Hepatocyte (in vitro differentiated cells): ENCODE results near the gene OLFM1. TPM values are rescaled to one million over a fixed set of nuclear protein-coding genes. Genes with fewer than 3 reads are reported as not detected.

Source experiments
- DNase-seq: peaks from one replicate; pipeline ENCODE4 v3.0.0-alpha.2; 2016; ENCODE audit warnings: low spot score
- H2AFZ ChIP-seq: fragments of 200-600 bp; sonication (generic); 2 replicates; pipeline ENCODE4 v1.6.0; 2016; ENCODE audit warnings: antibody characterized with exemption, mild to moderate bottlenecking
- H3K27ac ChIP-seq: fragments of 200-600 bp; sonication (generic); 2 replicates; pipeline ENCODE4 v1.5.1; 2016; ENCODE audit warnings: mild to moderate bottlenecking
- H3K27me3 ChIP-seq: fragments of 200-600 bp; sonication (generic); 2 replicates; pipeline ENCODE4 v1.6.1; 2016
- H3K36me3 ChIP-seq: fragments of 200-600 bp; sonication (generic); replicated peaks from 2 replicates; pipeline ENCODE4 v1.5.1; 2016; ENCODE audit warnings: low read depth; ENCODE audit not compliant: insufficient read depth
- H3K4me1 ChIP-seq: fragments of 200-600 bp; sonication (generic); 2 replicates; pipeline ENCODE4 v1.5.1; 2016; ENCODE audit warnings: mild to moderate bottlenecking, moderate library complexity; ENCODE audit not compliant: insufficient read depth
- H3K4me2 ChIP-seq: fragments of 200-600 bp; sonication (generic); 2 replicates; pipeline ENCODE4 v1.6.0; 2016
- H3K4me3 ChIP-seq: fragments of 200-600 bp; sonication (generic); 2 replicates; pipeline ENCODE4 v1.5.1; 2016; ENCODE audit warnings: mild to moderate bottlenecking
- H3K79me2 ChIP-seq: fragments of 200-600 bp; sonication (generic); 2 replicates; pipeline ENCODE4 v1.6.0; 2017; ENCODE audit warnings: mild to moderate bottlenecking
- H3K9me2 ChIP-seq: fragments of 200-600 bp; sonication (generic); replicated peaks from 2 replicates; pipeline ENCODE4 v1.6.0; 2017; ENCODE audit warnings: mild to moderate bottlenecking; ENCODE audit not compliant: insufficient read depth
- H3K9me3 ChIP-seq: fragments of 200-600 bp; sonication (generic); 2 replicates; pipeline ENCODE4 v1.5.1; 2016; ENCODE audit warnings: low read depth, mild to moderate bottlenecking
- H4K20me1 ChIP-seq: fragments of 200-600 bp; sonication (generic); 2 replicates; pipeline ENCODE4 v1.6.0; 2016; ENCODE audit warnings: mild to moderate bottlenecking; ENCODE audit not compliant: insufficient read depth, poor library complexity, severe bottlenecking
- EZH2 ChIP-seq: fragments of 200-600 bp; sonication (generic); IDR thresholded peaks from 2 replicates; pipeline ENCODE4 v1.6.1; 2016; ENCODE audit warnings: antibody characterized with exemption, mild to moderate bottlenecking, borderline replicate concordance
- EZH2phosphoT487 ChIP-seq: fragments of 200-600 bp; sonication (generic); IDR thresholded peaks from one replicate; pipeline ENCODE4 v1.6.1; 2018; ENCODE audit warnings: antibody characterized with exemption, mild to moderate bottlenecking, low read depth, moderate library complexity; ENCODE audit not compliant: unreplicated experiment, severe bottlenecking
- WGBS: methylation state at CpG from one replicate; pipeline ENCODE4 v1.1.6; 2016; ENCODE audit warnings: low lambda C conversion rate; ENCODE audit errors: missing lambda C conversion rate; 5-methylcytosine and 5-hydroxymethylcytosine counted together
- polyA plus RNA-seq: library from polyadenylated mRNA; unstranded; fragments of >200 nt; fragmentation: Nextera tagmentation; extraction: Ambion mirVana; gene quantifications from 2 replicates; pipeline ENCODE4 v1.2.1, GENCODE V29; 2016
- total RNA-seq: library from RNA; depleted of rRNA; stranded (reverse); fragments of >200 nt; gene quantifications from 2 replicates; pipeline ENCODE4 v1.2.3, GENCODE V29; 2014
- TF ChIP-seq, protein P1 (sequence below): fragments of 200-600 bp; sonication (generic); IDR thresholded peaks from 2 replicates; pipeline ENCODE4 v1.5.1; 2016; ENCODE audit warnings: antibody characterized with exemption, mild to moderate bottlenecking; ENCODE audit not compliant: poor library complexity

OLFM1 gene
- total and polyA plus RNA-seq, 2 experiments from 2014 or later: 0.94 to 4.8 TPM

DNA sequence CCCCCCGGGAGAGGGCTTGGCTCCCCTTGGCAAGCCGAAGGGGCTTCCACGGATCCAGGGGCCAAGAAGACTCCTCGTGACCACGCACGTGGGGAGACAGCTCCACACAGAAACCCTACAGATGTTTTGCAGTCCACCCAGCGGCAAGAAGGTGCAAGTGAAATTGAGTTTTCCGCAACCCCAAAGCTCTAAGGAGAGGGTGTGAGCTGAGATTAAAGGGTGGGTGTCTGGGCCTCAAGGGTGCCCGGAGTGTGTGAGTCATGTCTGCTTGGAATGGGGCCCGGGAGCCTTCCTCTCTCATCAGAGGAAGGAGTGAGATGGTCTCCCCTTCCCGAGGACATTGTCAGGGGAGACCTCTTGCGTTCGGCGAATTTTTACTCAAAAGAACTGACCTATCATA, 79.1 kb downstream of the OLFM1 start:
- DNase-seq: no peak
- Histone ChIP-seq H2AFZ (no peak overlapping the region), H3K4me2 (no peak overlapping the region), H3K36me3 (no peaks in the 10 kb centered on the region), H3K27me3 (peaks cover 8% of the 10 kb centered on the region), H3K4me1 (no peaks in the 10 kb centered on the region), H3K4me3 (no peak overlapping the region), H4K20me1 (no peaks in the 10 kb centered on the region), H3K27ac (no peak overlapping the region), H3K9me3 (no peaks in the 10 kb centered on the region), H3K9me2 (no peaks in the 10 kb centered on the region), H3K79me2 (no peaks in the 10 kb centered on the region)
- TF ChIP-seq EZH2phosphoT487: no peak
- TF ChIP-seq, protein P1, sequence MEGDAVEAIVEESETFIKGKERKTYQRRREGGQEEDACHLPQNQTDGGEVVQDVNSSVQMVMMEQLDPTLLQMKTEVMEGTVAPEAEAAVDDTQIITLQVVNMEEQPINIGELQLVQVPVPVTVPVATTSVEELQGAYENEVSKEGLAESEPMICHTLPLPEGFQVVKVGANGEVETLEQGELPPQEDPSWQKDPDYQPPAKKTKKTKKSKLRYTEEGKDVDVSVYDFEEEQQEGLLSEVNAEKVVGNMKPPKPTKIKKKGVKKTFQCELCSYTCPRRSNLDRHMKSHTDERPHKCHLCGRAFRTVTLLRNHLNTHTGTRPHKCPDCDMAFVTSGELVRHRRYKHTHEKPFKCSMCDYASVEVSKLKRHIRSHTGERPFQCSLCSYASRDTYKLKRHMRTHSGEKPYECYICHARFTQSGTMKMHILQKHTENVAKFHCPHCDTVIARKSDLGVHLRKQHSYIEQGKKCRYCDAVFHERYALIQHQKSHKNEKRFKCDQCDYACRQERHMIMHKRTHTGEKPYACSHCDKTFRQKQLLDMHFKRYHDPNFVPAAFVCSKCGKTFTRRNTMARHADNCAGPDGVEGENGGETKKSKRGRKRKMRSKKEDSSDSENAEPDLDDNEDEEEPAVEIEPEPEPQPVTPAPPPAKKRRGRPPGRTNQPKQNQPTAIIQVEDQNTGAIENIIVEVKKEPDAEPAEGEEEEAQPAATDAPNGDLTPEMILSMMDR: no peak
- TF ChIP-seq EZH2: no peak
- WGBS: 89% methylated on average over 14 of the region's 14 CpGs

DNA sequence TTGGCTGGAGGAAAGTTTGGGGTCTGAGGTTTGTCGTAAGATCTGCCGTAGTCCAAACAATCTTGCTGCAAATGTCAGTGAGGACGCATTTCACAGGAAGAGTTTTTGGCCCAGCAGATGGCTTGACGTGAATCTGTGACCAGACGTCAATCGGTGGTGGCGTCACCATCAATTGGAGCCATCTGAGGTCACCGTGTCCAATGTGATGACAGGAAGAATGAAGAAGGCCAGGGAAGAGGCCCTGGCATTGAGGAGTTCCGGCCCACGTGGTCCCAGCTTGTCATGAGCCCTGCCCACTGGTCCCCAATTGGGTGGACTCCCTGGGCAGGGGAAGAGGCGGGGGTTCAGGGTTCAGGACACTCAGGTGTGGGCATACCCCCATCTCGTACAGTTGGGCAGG, 79.9 kb downstream of the OLFM1 start:
- no peak overlapping the region for H3K4me2 ChIP-seq
- no peaks in the 10 kb centered on the region for H4K20me1 ChIP-seq
- no peak overlapping the region for H2AFZ ChIP-seq
- no peak overlapping the region for H3K27ac ChIP-seq
- no peaks in the 10 kb centered on the region for H3K79me2 ChIP-seq
- 92% methylated on average over 12 of the region's 12 CpGs for WGBS
- DNase-seq: no peak
- H3K9me2 ChIP-seq: no peaks in the 10 kb centered on the region
- no peaks in the 10 kb centered on the region for H3K36me3 ChIP-seq
- H3K4me1 ChIP-seq: no peaks in the 10 kb centered on the region
- peaks cover 8% of the 10 kb centered on the region for H3K27me3 ChIP-seq
- H3K9me3 ChIP-seq: no peaks in the 10 kb centered on the region
- TF ChIP-seq EZH2 (no peak), EZH2phosphoT487 (no peak)
- TF ChIP-seq, protein P1: no peak
- H3K4me3 ChIP-seq: no peak overlapping the region

GRCh38 chr9:135167849-135168655, 80.6 kb downstream of the OLFM1 start:
- no peaks in the 10 kb centered on the region for H3K36me3 ChIP-seq
- DNase-seq: no peak
- no peak overlapping the region for H3K4me2 ChIP-seq
- H3K27me3 ChIP-seq: peaks cover 8% of the 10 kb centered on the region
- H4K20me1 ChIP-seq: no peaks in the 10 kb centered on the region
- H3K9me3 ChIP-seq: no peaks in the 10 kb centered on the region
- H3K4me1 ChIP-seq: no peaks in the 10 kb centered on the region
- TF ChIP-seq EZH2: no peak
- no peak for TF ChIP-seq EZH2phosphoT487
- TF ChIP-seq, protein P1: no peak
- H3K27ac ChIP-seq: no peak overlapping the region
- H3K79me2 ChIP-seq: no peaks in the 10 kb centered on the region
- H3K4me3 ChIP-seq: no peak overlapping the region
- WGBS: 82% methylated on average over 23 of the region's 23 CpGs
- no peak overlapping the region for H2AFZ ChIP-seq
- H3K9me2 ChIP-seq: no peaks in the 10 kb centered on the region
